HL-60 (cell line): ENCODE data around the gene TCTN1.

ENCODE experiments used
- DNase-seq, 2 experiments: peaks; one replicate each; pipeline ENCODE4 v3.0.0-alpha.2; 2010 to 2020; ENCODE audit warnings: low read depth in 1 of 2, low spot score in 1 of 2
- H3K27ac ChIP-seq: fragments of 250-450 bp; sonication (Bioruptor Pico); replicated peaks from 2 replicates; pipeline ENCODE4 v1.5.1; 2020; ENCODE audit warnings: mild to moderate bottlenecking, moderate library complexity
- H3K27me3 ChIP-seq: fragments of 250-450 bp; sonication (Bioruptor Pico); 2 replicates; pipeline ENCODE4 v1.5.1; 2021; ENCODE audit warnings: mild to moderate bottlenecking, moderate library complexity; ENCODE audit not compliant: insufficient read depth, poor library complexity, severe bottlenecking
- H3K4me3 ChIP-seq: replicated peaks from 2 replicates; pipeline ENCODE4 v1.5.1; 2011; ENCODE audit warnings: mild to moderate bottlenecking, control low read depth, low read length; ENCODE audit not compliant: insufficient read depth
- GABPA ChIP-seq: IDR thresholded peaks from 2 replicates; pipeline ENCODE4 v1.6.1; 2012; ENCODE audit warnings: low read depth
- POLR2AphosphoS5 ChIP-seq: IDR thresholded peaks from 2 replicates; pipeline ENCODE4 v1.6.1; 2012; ENCODE audit warnings: low read depth
- REST ChIP-seq: IDR thresholded peaks from 2 replicates; pipeline ENCODE4 v1.6.1; 2012; ENCODE audit warnings: low read depth; ENCODE audit not compliant: insufficient replicate concordance
- SPI1 ChIP-seq: IDR thresholded peaks from 2 replicates; pipeline ENCODE4 v1.6.1; 2012; ENCODE audit warnings: low read depth, mild to moderate bottlenecking, borderline replicate concordance
- TF ChIP-seq, protein P1 (sequence below): IDR thresholded peaks from one replicate; pipeline ENCODE4 v1.5.1; 2011; ENCODE audit warnings: low read length, control low read depth, inconsistent platforms; ENCODE audit not compliant: insufficient read depth

The TCTN1 gene

GRCh38 chr12:110627500-110628195, 13.7 kb downstream of the TCTN1 start:
- TF ChIP-seq SPI1 (no peak), GABPA (no peak), REST (no peak), POLR2AphosphoS5 (no peak)
- TF ChIP-seq, protein P1, sequence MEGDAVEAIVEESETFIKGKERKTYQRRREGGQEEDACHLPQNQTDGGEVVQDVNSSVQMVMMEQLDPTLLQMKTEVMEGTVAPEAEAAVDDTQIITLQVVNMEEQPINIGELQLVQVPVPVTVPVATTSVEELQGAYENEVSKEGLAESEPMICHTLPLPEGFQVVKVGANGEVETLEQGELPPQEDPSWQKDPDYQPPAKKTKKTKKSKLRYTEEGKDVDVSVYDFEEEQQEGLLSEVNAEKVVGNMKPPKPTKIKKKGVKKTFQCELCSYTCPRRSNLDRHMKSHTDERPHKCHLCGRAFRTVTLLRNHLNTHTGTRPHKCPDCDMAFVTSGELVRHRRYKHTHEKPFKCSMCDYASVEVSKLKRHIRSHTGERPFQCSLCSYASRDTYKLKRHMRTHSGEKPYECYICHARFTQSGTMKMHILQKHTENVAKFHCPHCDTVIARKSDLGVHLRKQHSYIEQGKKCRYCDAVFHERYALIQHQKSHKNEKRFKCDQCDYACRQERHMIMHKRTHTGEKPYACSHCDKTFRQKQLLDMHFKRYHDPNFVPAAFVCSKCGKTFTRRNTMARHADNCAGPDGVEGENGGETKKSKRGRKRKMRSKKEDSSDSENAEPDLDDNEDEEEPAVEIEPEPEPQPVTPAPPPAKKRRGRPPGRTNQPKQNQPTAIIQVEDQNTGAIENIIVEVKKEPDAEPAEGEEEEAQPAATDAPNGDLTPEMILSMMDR, result no peak
- Histone ChIP-seq H3K27me3 (no peaks in the 10 kb centered on the region), H3K4me3 (no peak overlapping the region), H3K27ac (no peak overlapping the region)
- DNase-seq, result peak; percentile 25 to 55

DNA sequence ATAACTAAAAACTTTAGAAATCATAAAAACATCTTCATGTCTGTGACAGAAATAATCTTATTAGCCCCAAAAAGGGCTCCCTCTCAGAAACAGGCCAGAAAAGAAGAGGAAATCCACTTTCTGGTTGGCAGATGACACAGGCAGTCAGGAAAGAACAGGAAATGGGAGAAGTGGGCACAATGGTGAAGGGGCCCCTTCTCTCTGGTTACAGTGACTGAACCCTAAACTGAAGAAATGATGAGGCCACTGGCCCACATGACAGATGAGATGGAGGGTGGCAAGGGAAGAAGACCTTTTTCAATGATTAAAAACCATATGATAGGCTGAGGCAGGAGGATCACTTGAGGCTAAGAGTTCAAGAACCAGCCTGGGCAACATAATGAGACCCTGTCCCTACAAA, 21.1 kb downstream of the TCTN1 start:
- no peak for DNase-seq
- Histone ChIP-seq H3K4me3 (no peak overlapping the region), H3K27me3 (no peaks in the 10 kb centered on the region), H3K27ac (no peak overlapping the region)
- TF ChIP-seq POLR2AphosphoS5 (no peak), SPI1 (no peak), REST (no peak), GABPA (no peak)
- TF ChIP-seq, protein P1, result no peak

DNA sequence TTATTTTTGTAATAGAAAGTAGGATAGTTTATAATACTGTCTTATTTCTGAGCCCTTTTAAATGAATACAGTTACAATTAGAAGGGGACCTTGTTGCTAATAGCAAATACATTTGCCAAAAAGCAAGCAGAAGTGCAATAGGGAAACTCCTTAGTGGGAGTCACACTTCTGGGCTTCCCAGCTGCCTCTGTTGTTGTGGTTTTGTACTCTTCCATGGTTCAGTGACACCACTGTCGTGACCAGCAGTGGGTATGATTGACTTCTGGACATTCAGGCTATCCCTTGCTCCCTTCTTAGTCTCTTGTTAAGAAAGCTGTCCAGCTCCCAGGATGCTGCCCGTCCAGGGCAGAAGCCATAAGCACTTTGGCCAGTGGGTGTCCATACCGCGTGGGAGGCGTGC, 22.6 kb downstream of the TCTN1 start:
- TF ChIP-seq REST, result no peak
- no peak for TF ChIP-seq GABPA
- TF ChIP-seq, protein P1, result no peak
- H3K4me3 ChIP-seq, result no peak overlapping the region
- DNase-seq, result peak in 1 of 2 experiments; percentile 39
- H3K27me3 ChIP-seq, result no peaks in the 10 kb centered on the region
- no peak overlapping the region for H3K27ac ChIP-seq
